Stimulated activated CD4-positive, alpha-beta T cell treated with anti-CD3 and anti-CD28 coated beads, Interleukin-2, amount 100 ng/mL, for 4 hours (primary cell): Measurements from ENCODE around the gene AQP12B.
"Not testable (repeated sequence)": the region's sequence is repeated elsewhere in the genome, so short reads cannot be mapped to it uniquely, and the experiment has no call there.

Experiments used
- DNase-seq: peaks from one replicate; pipeline ENCODE4 v3.0.0-alpha.2; 2020; ENCODE audit warnings: low read depth

AQP12B gene

DNA sequence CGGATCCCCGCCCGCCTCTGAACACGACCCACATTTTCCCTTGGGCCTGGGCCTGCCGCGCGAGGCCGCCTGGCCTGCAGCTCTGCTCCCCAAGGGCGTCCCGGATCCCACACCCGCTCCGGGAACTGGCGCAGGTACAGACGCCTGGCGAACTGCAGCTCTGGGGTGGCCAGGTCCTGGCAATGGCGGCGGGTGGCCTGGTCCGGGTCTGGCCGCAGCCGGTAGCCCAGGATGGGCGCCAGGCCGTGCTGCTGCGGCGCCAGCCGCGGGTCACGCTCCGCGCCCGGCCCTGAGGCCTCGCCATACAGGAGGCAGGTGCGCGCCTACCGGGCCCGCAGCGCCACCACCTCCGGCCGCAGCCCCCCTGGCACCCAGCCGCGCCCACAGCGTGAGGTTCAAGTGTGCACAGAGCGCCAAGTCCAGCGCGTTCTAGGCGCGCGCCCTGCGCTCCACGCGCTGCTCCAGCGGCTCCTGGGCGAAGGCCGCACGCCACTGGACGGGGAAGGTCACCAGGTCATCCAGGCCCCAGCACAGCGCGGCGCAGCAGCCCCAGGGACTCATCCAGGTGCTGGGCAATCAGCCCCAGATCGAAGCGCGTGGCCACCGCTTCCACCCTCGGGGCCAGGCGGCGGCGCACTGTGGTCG lies 18.5 kb upstream of the AQP12B start:
- DNase-seq, result no peak

DNA sequence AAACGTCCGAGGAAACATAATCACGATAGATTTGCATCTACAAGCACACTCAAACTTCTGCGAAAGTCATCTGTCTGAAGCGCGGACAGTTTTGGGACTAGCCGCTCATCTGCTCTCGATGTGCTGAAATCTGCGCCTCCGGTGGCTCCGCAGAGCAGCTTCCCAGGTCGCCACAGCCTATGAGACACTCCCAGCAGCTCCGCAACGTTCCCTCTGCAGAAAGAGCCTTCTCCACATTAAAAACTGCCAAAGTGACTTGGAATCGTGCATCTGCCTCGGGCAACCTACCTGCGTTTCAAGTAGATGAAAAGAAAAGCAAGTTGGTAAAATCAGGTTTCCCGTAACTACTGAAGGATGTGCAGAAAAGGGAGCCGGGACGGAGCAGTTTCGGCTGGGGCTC lies 17.9 kb upstream of the AQP12B start:
- DNase-seq, result not testable (repeated sequence)

DNA sequence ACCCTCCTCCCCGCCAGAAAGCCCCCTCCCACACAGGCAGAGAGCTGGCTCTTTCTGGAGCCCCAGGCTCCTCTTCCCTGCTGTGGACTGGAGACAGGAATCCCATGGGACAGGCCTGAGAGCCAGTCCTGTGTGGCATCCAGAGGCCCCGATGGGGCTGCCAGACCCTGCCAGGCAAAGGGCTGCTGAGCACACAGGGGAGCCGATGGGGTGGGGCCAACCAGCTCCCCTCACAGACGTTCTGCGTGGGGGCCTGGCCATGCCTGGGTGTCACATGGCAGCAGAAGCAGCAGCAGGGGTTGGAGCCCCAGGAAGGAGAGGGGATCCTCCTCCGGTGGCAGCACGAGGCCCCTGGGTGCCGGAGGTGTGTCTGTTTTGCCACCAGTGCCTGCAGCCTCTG lies 17.1 kb upstream of the AQP12B start:
- DNase-seq, result not testable (repeated sequence)

DNA sequence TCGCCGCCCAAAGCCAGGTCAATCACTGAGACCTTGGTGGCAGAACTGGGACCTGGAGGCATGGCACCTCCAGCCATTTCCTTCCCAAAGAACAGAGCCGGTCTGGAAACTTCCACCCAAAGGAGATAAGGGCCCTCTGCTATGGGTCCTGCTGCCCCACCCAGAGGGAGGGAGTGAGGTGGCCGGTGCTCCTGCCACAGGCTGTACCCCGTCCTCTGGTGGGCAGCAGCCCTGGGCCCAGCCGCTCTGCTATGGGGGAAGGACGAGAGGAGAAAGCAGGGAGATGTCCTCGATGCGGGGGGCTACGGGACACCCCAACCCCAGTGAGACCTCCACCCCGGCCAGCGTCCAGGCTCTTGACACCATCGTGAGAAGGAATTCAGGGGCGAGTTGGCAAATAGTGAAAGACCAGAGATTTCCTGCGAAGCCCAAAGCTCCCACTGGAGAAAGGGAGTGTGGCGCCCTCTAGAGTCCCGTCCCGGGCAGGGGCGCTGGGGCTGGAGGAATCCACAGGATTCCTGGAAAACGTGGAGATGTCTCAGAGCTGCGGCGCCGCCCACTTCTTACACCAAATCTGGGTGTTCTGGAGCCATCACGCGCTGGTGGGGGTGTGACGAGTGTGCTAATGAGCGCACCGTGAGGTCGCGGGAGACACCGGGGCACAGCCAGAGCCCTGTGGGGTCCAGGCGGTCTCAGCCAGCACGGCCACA lies 16.3 kb upstream of the AQP12B start:
- not testable (repeated sequence) for DNase-seq

DNA sequence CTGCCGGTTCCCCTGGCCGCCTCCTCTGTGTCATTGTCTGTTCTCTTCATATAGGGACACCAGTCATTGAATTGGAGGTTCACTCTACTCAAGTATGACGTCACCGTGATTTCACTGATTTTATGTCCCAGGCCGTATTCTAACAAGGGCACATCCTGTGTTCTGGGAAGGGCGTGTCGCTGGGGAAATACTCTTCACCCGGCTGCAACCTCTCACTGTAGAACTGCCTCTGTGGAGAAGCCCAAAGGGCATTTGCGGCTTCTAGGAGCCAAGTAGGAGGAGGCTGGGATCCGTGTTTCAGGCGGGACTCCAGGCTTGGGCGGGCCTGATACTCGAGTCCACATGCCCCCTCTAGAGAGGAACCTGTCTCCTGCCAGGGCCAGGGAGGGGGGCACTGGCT lies 13.8 kb upstream of the AQP12B start:
- DNase-seq, result not testable (repeated sequence)

DNA sequence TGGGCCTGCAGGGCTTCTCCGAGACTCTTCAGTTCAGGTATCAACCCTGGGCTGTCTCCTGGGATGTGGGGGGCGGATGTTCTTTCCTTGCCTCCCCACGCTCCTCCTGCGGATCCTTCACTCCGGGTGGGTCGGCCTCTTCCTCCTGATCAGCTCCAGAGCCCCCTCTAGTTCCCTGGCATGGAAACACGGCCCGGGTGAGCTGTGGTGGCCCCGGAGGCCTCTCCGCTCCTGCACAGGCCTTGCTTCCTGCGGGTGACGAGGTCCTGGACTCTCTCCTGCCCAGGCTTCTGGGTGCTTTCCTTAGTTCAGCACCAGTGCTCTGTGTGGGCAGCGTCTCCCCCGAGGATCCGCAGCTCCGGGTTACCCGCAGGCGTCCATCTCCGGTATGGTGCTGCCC lies 12.9 kb upstream of the AQP12B start:
- DNase-seq, result not testable (repeated sequence)

DNA sequence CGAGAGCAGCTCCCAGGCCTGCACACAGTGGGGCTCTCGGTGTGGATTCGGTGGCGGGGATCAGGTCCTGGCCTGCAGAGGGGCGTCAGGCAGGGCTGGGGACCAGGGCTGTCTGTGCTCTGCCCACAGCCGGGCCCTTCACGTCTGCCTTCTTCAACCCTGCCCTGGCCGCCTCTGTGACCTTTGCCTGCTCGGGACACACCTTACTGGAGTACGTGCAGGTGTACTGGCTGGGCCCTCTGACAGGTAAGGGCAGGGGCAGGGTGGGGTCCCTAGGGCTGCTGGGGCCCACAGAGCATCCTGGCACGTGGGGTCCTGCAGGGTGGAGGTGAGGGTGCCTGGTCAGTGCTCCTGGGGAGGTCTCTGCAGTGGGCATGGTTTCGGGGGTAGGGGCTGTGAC lies 11.6 kb upstream of the AQP12B start:
- not testable (repeated sequence) for DNase-seq

DNA sequence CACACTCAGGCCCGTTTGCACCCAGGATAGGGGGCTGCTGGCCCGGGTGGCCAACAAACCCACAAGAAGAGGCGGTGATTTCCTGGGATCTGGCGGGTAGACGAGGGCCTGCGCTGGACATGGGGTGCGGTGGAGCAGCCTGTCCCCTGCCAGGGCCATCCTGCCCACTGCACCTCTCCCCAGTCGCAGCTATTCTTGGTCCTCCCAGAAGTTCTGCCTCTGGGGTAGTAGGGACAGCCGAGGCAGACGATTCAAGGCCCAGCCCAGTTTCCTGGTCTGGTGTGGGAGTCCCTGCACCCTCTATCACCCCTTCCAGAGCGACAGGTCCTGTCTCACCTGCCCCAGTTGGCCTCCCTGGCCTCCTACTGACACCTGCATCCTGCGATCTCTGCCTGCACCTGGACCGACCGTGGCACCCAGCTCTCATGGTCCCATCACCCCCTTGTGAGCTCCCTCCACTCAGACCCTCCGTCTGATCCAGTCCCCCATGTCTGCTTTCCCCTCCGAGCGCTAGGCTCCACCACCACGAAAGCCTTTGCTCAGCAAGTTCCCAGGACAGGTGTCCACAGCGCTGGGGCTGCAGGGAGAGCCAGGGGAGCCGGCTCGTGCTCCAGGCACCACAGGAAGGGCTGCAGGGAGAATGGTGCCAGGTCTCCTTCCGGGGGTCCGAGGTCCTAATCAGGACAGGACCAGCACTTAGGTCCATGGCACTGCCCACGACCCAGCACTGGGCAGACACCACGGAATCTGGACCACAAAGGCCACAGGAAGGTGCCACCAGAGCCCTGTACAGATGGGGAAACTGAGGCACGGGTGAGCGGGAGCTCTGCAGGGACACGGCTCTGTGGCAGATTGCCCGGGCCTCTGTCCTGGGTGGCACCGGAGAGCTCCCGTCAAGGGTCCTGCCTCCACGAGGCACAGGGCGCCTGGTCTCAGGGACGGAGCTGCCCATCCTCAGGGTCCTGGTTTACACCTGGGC lies 10.2 kb upstream of the AQP12B start:
- not testable (repeated sequence) for DNase-seq

DNA sequence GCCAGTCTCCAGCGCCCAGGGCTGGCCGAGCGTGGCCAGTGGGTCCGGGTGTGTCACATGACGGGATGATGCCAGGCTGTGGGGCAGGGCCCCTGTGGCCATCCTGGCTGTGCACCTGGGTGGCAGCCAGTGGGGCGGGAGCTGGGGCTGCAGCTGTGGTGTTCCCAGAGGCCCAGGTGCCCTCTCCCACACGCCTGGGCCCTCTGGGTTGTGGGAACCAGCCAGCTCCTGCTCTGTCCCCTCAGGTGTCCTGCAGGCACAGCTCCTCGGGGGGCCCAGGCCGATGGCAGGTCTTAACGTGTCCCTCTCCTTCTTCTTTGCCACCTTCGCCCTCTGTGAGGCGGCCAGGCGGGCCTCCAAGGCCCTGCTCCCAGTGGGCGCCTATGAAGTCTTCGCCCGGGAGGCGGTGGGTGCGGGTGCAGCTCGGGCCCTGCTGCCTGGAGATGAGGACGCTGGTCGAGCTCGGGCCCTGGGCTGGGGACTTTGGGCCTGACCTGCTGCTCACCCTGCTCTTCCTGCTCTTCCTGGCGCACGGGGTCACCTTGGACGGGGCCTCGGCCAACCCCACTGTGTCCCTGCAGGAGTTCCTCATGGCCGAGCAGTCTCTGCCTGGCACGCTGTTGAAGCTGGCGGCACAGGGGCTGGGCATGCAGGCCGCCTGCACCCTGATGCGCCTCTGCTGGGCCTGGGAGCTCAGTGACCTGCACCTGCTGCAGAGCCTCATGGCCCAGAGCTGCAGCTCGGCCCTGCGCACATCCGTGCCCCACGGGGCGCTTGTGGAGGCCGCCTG lies 9.1 kb upstream of the AQP12B start, which contains the start of gene AQP12A:
AQP12A (plus strand) TSS at position 236 of the 790 bp plus-strand sequence; CDS start at position 284, 48 bp downstream.
- DNase-seq, result not testable (repeated sequence)

DNA sequence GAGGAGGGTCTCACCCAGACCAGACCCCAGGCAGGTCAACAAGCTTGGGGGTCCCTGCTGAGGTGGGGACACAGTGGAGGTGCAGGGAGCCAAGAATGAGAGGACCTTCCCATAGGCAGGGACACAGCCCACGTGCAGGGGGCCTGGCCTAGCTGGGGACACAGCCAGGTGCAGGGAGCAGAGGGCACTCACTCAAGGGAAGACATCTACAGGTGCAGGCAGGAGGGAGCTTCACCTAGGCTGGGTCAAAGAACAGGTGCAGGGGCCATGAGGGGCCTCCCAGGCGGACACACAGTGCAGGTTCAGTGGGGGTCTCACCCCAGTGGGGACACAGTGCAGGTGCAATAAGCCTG lies 8.4 kb upstream of the AQP12B start:
- not testable (repeated sequence) for DNase-seq

DNA sequence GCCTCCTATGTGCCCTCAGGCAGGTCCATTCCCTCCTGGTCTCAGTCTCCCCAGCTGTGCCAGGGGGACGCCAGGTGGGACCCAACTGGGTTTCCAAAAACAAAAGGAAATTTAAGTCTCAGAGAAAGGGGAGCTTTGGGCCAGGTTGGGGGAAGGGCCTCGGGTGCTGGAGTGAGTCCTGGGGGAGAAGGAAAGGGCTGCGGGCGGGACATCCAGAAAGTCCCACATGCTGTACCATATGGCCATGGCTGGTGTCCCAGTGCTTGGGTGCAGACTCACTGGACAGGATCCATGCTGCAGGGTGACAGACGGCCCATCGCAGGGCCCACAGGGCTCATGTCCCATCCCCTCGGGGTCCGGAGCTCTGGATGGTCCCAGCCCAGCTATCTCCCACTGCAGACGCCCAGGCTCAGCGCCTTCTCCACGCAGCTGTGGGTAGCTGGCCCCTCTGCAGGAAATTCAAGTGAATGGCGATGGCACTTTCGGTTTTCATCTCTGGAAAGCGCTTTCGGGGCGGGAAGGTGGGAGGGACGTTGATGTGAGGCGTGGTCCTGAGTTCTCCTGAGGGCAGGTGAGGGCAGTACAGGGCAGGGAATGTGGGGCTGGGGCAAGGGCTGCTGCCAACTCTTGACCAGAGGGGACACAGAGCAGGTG lies 7.9 kb upstream of the AQP12B start:
- DNase-seq, result not testable (repeated sequence)

DNA sequence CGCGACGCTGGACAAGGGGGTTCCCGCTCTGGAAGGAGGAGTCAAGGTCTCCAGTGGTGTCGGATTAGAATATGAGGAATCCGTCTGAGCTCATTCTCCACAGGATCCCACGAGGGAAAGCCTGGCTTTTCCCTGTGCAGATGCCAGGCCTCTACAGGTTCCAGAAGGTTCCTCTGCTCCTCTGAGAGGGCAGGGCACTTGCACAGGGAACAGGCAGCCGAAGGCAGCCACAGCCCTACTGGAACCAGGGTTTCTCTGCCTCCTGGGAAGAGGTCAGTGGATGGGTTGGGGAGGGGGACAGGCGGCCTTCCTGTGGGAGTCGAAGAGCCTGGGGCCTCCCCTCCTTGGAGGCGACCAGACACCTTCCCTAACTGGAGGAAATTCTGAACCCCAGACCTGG lies 7.3 kb upstream of the AQP12B start:
- no peak for DNase-seq

DNA sequence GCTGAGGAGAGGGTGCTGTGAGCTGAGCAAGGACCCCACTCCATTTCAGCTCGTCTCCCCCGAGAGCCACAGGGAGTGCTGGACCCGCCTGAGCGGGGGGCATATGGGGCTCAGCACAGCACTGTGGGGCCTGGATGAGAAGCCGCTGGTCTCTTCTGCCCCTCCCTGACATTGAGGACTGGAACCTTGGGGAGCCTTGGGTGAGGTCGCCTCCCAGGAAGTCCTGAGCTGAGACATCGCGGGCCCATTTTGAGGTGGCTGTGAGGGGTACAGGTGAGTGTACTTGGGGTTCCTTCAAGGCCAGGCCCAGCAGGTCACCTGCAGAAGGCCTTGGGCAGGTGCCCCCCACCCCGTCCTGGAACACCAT lies 5.9 kb upstream of the AQP12B start:
- no peak for DNase-seq

DNA sequence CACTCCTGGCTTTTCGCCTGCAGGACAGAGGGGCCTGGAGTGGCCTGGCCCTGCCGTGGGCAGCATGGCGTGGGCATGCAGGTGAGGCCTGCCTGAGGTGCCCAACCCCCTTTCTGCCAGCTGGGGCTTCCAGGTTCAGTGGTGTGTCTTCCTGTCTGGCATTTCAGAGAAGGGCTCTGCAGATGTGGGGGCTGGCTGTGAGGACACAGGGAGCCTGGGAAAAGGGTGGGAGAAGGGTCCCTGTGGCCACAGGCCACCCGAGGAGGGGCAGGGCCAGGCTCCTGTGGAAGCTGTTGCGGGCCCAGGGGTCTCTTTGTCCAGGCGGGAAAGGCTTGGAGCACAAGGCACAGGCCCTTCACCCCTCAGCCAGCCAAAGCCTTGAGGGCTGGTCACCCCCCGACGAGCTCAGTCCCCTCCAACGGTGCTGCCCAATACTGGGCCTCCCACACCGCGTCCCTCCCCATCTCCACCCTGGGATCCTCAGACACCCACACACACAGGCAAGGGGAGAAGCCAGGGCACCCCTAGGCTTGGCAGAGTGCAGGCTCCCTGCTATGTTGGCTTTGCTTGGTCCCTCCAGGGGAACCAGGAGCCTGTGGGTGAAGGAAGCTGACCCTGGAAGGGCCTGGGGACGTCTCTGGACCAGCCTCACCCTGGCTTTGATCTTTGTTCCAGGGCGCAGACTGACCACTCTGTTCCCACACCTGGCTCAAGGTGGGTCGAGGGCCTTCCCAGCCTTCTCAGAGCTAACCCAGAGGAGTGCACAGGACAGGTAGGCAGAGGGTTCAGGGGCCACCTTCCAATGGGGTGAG lies 5.3 kb upstream of the AQP12B start:
- DNase-seq, result no peak

DNA sequence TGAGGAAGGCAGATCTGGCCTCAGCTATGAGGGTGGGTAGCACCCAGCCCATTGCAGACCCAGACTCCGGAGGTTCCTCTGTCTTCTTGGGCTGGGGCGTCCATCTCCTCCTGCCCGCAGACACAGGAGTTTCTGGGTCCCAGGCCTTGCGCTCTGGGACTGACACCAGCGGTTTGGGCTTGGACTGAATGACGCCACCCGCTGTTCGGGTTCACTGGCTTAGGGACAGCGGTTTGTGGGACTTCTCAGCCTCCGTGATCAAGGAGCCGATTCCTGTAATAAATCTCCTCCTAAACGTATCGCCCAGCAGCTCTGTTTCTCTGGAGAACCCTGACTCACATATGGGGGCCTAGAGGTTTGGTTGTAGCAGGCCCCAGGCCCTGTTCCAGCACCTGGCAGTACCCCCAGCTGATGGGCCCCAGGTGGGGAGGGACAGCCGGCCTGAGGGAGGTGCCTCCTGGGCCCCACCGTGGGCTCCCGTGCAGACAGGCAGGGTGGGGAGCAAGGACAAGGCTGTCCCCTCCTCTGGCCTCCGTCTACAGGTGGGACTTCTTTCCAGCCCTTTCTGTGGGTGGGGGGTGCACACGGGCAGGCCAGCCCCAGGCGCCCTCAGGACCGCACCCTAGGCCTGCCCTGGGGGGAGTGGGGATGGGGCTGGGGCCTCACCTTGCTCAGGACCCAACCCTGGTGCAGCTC lies 4.5 kb upstream of the AQP12B start:
- DNase-seq, result no peak

DNA sequence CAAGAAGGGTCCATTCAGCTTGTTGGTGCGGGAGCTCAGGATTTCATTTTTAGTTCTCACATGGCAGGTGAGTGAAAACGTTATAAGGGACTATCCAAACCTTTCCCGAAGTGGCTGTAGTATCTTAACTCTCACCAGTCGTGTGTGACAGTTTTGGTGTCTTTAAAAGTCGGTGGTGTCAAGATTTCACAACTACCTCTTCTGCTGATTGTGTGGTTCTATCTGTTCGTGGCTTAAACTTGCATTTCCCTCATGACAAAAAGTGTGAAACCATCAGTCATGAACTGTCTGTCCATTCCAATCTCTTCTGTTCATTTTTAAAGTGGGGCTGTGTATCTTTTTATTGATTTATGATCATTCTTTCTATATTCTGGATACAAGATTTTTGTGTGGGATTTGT lies 3.8 kb upstream of the AQP12B start:
- DNase-seq, result no peak

DNA sequence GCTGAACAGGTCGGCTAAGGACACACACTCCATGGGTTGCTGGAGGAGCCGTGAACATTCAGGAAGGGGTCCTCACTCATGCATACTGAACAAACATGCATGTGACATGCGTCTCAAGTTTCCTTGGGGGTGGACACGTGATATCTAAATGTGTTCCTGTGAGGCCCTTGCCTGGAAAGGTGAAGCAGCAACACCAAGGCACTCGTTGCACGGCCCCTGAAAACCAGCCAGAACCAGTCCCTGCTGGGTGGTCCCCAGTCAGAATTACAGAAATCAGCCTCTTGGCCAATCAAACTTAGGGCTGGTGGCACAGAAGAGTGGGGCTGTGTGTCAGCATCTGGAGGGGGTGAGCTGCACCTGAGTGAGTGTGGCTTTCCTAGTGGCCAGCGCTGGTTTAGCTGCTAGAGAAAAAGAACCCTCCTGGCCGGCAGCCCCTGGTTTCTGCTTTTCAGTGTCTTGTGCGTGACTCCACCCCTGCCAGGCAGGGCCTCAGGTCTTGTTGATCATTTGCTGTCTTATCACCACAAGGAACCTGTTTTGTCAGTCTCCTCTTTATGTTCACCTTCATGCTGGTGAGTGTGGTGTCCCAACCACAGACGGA lies 3.2 kb upstream of the AQP12B start:
- no peak for DNase-seq

DNA sequence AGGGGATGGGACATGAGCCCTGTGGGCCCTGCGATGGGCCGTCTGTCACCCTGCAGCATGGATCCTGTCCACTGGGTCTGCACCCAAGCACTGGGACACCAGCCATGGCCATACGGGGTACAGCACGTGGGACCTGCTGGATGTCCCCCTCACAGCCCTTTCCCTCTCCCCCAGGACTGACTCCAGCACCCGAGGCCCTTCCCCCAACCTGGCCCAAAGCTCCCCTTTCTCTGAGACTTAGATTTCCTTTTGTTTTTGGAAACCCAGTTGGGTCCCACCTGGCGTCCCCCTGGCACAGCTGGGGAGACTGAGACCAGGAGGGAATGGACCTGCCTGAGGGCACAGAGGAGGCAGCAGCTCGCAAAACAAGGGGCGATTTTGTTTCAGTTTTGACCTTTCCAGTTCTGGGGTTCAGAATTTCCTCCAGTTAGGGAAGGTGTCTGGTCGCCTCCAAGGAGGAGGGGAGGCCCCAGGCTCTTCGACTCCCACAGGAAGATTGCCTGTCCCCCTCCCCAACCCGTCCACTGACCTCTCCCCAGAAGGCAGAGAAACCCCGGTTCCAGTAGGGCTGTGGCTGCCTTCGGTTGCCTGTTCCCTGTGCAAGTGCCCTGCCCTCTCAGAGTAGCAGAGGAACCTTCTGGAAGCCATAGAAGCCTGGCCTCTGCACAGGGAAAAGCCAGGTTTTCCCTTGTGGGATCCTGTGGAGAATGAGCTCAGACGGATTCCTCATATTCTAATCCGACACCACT lies 1.5 kb upstream of the AQP12B start:
- not testable (repeated sequence) for DNase-seq
